RWPE1 (cell line): ENCODE measurements around the gene SERPINA10.

ENCODE experiments used
- CTCF ChIA-PET: fragments of 350-600 bp; sonication (Branson Sonifier 250); formaldehyde crosslinking; extraction: SDS; loops from one replicate; lab custom pipeline; 2021; lab: Yijun Ruan, JAX
- POLR2A ChIA-PET: fragments of 400-600 bp; formaldehyde crosslinking; extraction: SDS; loops from one replicate; lab custom pipeline; 2020; ENCODE audit warnings: antibody characterized with exemption; ENCODE audit not compliant: low non-redundant PET; lab: Yijun Ruan, JAX
- DNase-seq: peaks from one replicate; pipeline ENCODE4 v3.0.0; 2012; ENCODE audit warnings: low spot score
- H3K27ac ChIP-seq: fragments of 450-650 bp; 2 replicates; pipeline ENCODE4 v1.5.1; 2017
- CTCF ChIP-seq: fragments of 450-650 bp; conservative IDR thresholded peaks from 2 replicates; pipeline ENCODE4 v1.5.1; 2017; ENCODE audit warnings: low read depth, mild to moderate bottlenecking

Gene SERPINA10

GRCh38 chr14:94309721-94310120 lies 16.7 kb upstream of the SERPINA10 start:
- no peak overlapping the region for H3K27ac ChIP-seq
- DNase-seq, result no peak
- no peak for TF ChIP-seq CTCF
- POLR2A ChIA-PET, result no interaction called here
- CTCF ChIA-PET, result no interaction called here

- ChIA-PET CTCF (interaction anchor here (0.6 kb wide), 1 partner anchor 15 kb away, joined by 3 read pairs; no protein-coding TSS in a partner anchor), POLR2A (no interaction called here)
- no peak overlapping the region for H3K27ac ChIP-seq
- no peak for DNase-seq
- no peak for TF ChIP-seq CTCF
Observed at GRCh38 chr14:94307410-94307992, 14.4 kb upstream of the SERPINA10 start.

GRCh38 chr14:94306047-94306978 lies 13.2 kb upstream of the SERPINA10 start:
- no peak for DNase-seq

GRCh38 chr14:94305620-94306019 lies 12.6 kb upstream of the SERPINA10 start:
- H3K27ac ChIP-seq, result no peak overlapping the region
- ChIA-PET CTCF (no interaction called here), POLR2A (no interaction called here)
- DNase-seq, result no peak
- no peak for TF ChIP-seq CTCF

More at GRCh38 chr14:94306047-94306978, 13.2 kb upstream of the SERPINA10 start:
- POLR2A ChIA-PET, result no interaction called here
- H3K27ac ChIP-seq, result no peak overlapping the region
- TF ChIP-seq CTCF, result no peak
- CTCF ChIA-PET, result interaction anchor here (0.7 kb wide), 1 partner anchor 1121 kb away, joined by 4 read pairs; no protein-coding TSS in a partner anchor

- ChIA-PET CTCF (no interaction called here), POLR2A (no interaction called here)
- TF ChIP-seq CTCF, result no peak
- no peak for DNase-seq
- H3K27ac ChIP-seq, result no peak overlapping the region
Observed at GRCh38 chr14:94304243-94304642, 11.2 kb upstream of the SERPINA10 start.

GRCh38 chr14:94303111-94303510 lies 10.0 kb upstream of the SERPINA10 start:
- no peak overlapping the region for H3K27ac ChIP-seq
- TF ChIP-seq CTCF, result no peak
- ChIA-PET POLR2A (no interaction called here), CTCF (no interaction called here)
- no peak for DNase-seq
